Heart right ventricle (tissue), 16 donors: Measurements from ENCODE around the gene PTBP3. TPM values are rescaled to one million over a fixed set of nuclear protein-coding genes. Genes with fewer than 3 reads are reported as not detected.

Source experiments
- ATAC-seq, 8 donors: fragments of 200-7000 bp; cut with Tn5 transposase; one replicate each; pipeline ENCODE4 v1.9.1; 2020; ENCODE audit warnings: mild to moderate bottlenecking in 8 of 8, moderate library complexity in 8 of 8, moderate number of reproducible peaks in 1 of 8
- DNase-seq, 2 donors: peaks; one replicate each; pipeline ENCODE4 v3.0.0-alpha.2; 2020
- H3K27ac ChIP-seq, 10 donors: fragments of 200-600 bp; sonication (generic) in 2 of 10; one replicate each; pipeline versions ENCODE4 v1.5.0 to v1.8.0; 2020 to 2022; ENCODE audit warnings: mild to moderate bottlenecking in 3 of 10
- H3K27me3 ChIP-seq, 7 donors: fragments of 200-600 bp; one replicate each; pipeline ENCODE4 v1.8.0; 2021 to 2022; ENCODE audit warnings: mild to moderate bottlenecking in 2 of 7
- H3K36me3 ChIP-seq, 9 donors: fragments of 200-600 bp; sonication (generic) in 1 of 9; one replicate each; pipeline versions ENCODE4 v1.5.0 to v1.8.0; 2020 to 2022; ENCODE audit warnings: mild to moderate bottlenecking in 2 of 9
- H3K4me1 ChIP-seq, 9 donors: fragments of 200-600 bp; sonication (generic) in 1 of 9; one replicate each; pipeline versions ENCODE4 v1.5.0 to v1.8.0; 2020 to 2022; ENCODE audit warnings: mild to moderate bottlenecking in 4 of 9
- H3K4me3 ChIP-seq, 10 donors: fragments of 200-600 bp; sonication (generic) in 2 of 10; one replicate each; pipeline versions ENCODE4 v1.5.0 to v1.8.0; 2020 to 2022; ENCODE audit warnings: mild to moderate bottlenecking in 7 of 10, moderate library complexity in 2 of 10
- H3K9me3 ChIP-seq, 11 donors: fragments of 200-600 bp in 10 of 11; sonication (generic) in 2 of 11; one replicate each; pipeline versions ENCODE4 v1.5.0 to v1.8.0; 2013 to 2022; ENCODE audit warnings: mild to moderate bottlenecking in 2 of 11, control low read depth in 1 of 11, moderate library complexity in 1 of 11
- CTCF ChIP-seq, 9 donors: fragments of 200-600 bp; sonication (generic) in 2 of 9; IDR thresholded peaks; one replicate each; pipeline versions ENCODE4 v1.5.0 to v1.8.0; 2021 to 2022; ENCODE audit warnings: antibody characterized with exemption in 9 of 9, mild to moderate bottlenecking in 5 of 9, moderate library complexity in 1 of 9
- WGBS, 2 donors: extraction: QIAGEN DNeasy Blood & Tissue Kit; methylation state at CpG; one replicate each; pipeline ENCODE4 v1.1.7; 2013; ENCODE audit warnings: inconsistent platforms in 1 of 2; 5-methylcytosine and 5-hydroxymethylcytosine counted together
- intact Hi-C, 10 donors: fragments of 100-400 bp; cut with DNase I; formaldehyde crosslinking; loops; one replicate each; pipeline versions ENCODE4 v1.11.1 to v1.14.2; 2022
- polyA plus RNA-seq, 2 donors: library from polyadenylated mRNA; stranded (reverse); fragments of 200-250 nt; gene quantifications; one replicate each; pipeline ENCODE4 v1.2.3, GENCODE V29; 2013
- total RNA-seq, 10 donors: library from RNA; stranded (reverse); fragmentation: NEBNext Ultra II Directional in 3 of 10; extraction: Animal tissue kit (Norgen Biotek cat#: 25700) in 3 of 10; gene quantifications; one replicate each; pipeline versions ENCODE4 v1.2.1 to v1.2.4, GENCODE V29; 2021 to 2023
- donor health status: Arrhythmogenic right ventricular cardiomyopathy.
- donor health status: ischemic (EF 13 %, LVEDD 7.1; RV severe dilation, severe dysfunction).
- donor health status: healthy with polysubstance abuse.
- donor health status: DM: no; HTN: yes; CAD: no.
- donor health status: DM: no; HTN: no; CAD: no.
- donor health status: ischemic (EF 25% LVEDD 6.9; RV normal size, moderate dysfunction).
- donor health status: ischemic (EF 25% LVEDD 5.7; RV mildly dilated, moderate dysfunction).
- donor health status: healthy.
- donor health status: DM: yes; HTN: yes; CAD: no.
- donor health status: Ischemic cardiomyopathy.
- donor health status: ischemic (EF 35%, LVEDD 5.7; RV mildly dilated, moderate dysfunction).
- donor health status: nonischemic (EF 11% LVEDD 7.7; RV severe dilation, severe dysfunction).
- donor health status: DM: yes; HTN: yes; CAD: no.
- donor health status: PGD.
- donor health status: ischemic (EF 29% LVEDD 5.4; RV normal size, mild dysfunction).
- donor health status: nonischemic (EF 23%, LVEDD 6.1; RV moderate dilation, normal function).

The PTBP3 gene
- total and polyA plus RNA-seq, 12 donors = 3.7 to 35.5 (median 15.7) TPM

- no peaks in the 10 kb centered on the region for H3K36me3 ChIP-seq
- DNase-seq (peak; percentile 82 to 91), ATAC-seq (peak; percentile 75 to 94 (median 84))
- peaks cover 0 to 8% (median 0%) of the 10 kb centered on the region in 11 donors for H3K9me3 ChIP-seq
- peak overlapping the region; percentile 30 to 61 (median 48) for H3K4me3 ChIP-seq
- no peak for TF ChIP-seq CTCF (IDR thresholded peaks at IDR 0.05)
- H3K27ac ChIP-seq = peak overlapping the region in 4 of 10 donors; percentile 9 to 65 (median 43)
- WGBS, 2 donors = 20 to 27% methylated on average over 19 of the region's 19 CpGs
- peaks cover 0 to 13% (median 3%) of the 10 kb centered on the region in 9 donors for H3K4me1 ChIP-seq
- intact Hi-C loops = no loop called here
- no peaks in the 10 kb centered on the region for H3K27me3 ChIP-seq
Measured at GRCh38 chr9:112348257-112349007, 15.0 kb upstream of the PTBP3 start.

GRCh38 chr9:112341730-112342129, 8.3 kb upstream of the PTBP3 start:
- no peaks in the 10 kb centered on the region for H3K36me3 ChIP-seq
- H3K4me3 ChIP-seq = no peak overlapping the region
- no peak for TF ChIP-seq CTCF (IDR thresholded peaks at IDR 0.05)
- H3K27me3 ChIP-seq = no peaks in the 10 kb centered on the region
- no peak overlapping the region for H3K27ac ChIP-seq
- ATAC-seq (no peak), DNase-seq (no peak)
- H3K9me3 ChIP-seq = peaks cover 0 to 8% (median 0%) of the 10 kb centered on the region in 11 donors
- intact Hi-C loops = loop anchor here in 1 of 10 donors (5.0 kb wide), 1 partner anchor 584 kb away; no protein-coding TSS in a partner anchor
- H3K4me1 ChIP-seq = peaks cover 0 to 5% (median 0%) of the 10 kb centered on the region in 9 donors

- H3K36me3 ChIP-seq = no peaks in the 10 kb centered on the region
- ATAC-seq = no peak
- intact Hi-C loops = loop anchor here in 2 of 10 donors (5.0 to 10.0 kb wide), 3 partner anchors 165 to 583 kb away; partner anchors contain the start of genes SUSD1 (in 1 of the 2) and UGCG (in 1 of the 2)
- H3K27me3 ChIP-seq = no peaks in the 10 kb centered on the region
- H3K4me3 ChIP-seq = no peak overlapping the region
- no peak for DNase-seq
- 89 to 93% methylated on average over 3 of the region's 3 CpGs for WGBS, 2 donors
- H3K4me1 ChIP-seq = peaks cover 0 to 5% (median 0%) of the 10 kb centered on the region in 9 donors
- peaks cover 0 to 7% (median 0%) of the 10 kb centered on the region in 11 donors for H3K9me3 ChIP-seq
- no peak for TF ChIP-seq CTCF (IDR thresholded peaks at IDR 0.05)
- no peak overlapping the region for H3K27ac ChIP-seq
Measured at GRCh38 chr9:112339886-112340285, 6.5 kb upstream of the PTBP3 start.

- WGBS, 2 donors = 75% methylated on average over 3 of the region's 3 CpGs
- no peak overlapping the region for H3K27ac ChIP-seq
- H3K27me3 ChIP-seq = no peaks in the 10 kb centered on the region
- ATAC-seq = no peak
- DNase-seq = no peak
- H3K4me1 ChIP-seq = peaks cover 0 to 11% (median 6%) of the 10 kb centered on the region in 9 donors
- intact Hi-C loops = loop anchor here in 2 of 10 donors (10.0 kb wide), 2 partner anchors 164 to 444 kb away; partner anchors contain the start of genes SUSD1 (in 1 of the 2) and UGCG (in 1 of the 2)
- TF ChIP-seq CTCF (IDR thresholded peaks at IDR 0.05) = no peak
- no peak overlapping the region for H3K4me3 ChIP-seq
- H3K36me3 ChIP-seq = no peaks in the 10 kb centered on the region
- no peaks in the 10 kb centered on the region for H3K9me3 ChIP-seq
Measured at GRCh38 chr9:112338561-112338960, 5.1 kb upstream of the PTBP3 start.
